HepG2 (cell line): ENCODE measurements around the gene SEZ6. TPM values are rescaled to one million over a fixed set of nuclear protein-coding genes. Genes with fewer than 3 reads are reported as not detected.

Source experiments
- AGO2 ChIP-seq: fragments of 200-400 bp; formaldehyde crosslinking; optimal IDR thresholded peaks from 2 replicates; pipeline ENCODE3; 2017; ENCODE audit warnings: mild to moderate bottlenecking, low read depth, low read length, moderate library complexity
- BRCA1 ChIP-seq: sonication (generic); formaldehyde crosslinking; IDR thresholded peaks from 2 replicates; pipeline ENCODE4 v1.4.0; 2020; ENCODE audit warnings: missing genetic modification reagents
- FOXO1 ChIP-seq: sonication (generic); formaldehyde crosslinking; IDR thresholded peaks from 2 replicates; pipeline ENCODE4 v1.4.0; 2020; ENCODE audit warnings: missing genetic modification reagents
- FOXO4 ChIP-seq: sonication (generic); formaldehyde crosslinking; conservative IDR thresholded peaks from 2 replicates; pipeline ENCODE4 v1.8.1; 2023; ENCODE audit warnings: missing genetic modification reagents
- HNRNPK ChIP-seq: fragments of 200-400 bp; formaldehyde crosslinking; IDR thresholded peaks from 2 replicates; pipeline ENCODE4 v1.6.1; 2018; ENCODE audit warnings: low read length, low read depth, moderate library complexity, mild to moderate bottlenecking; ENCODE audit not compliant: poor library complexity, severe bottlenecking
- MBD4 ChIP-seq: IDR thresholded peaks from 2 replicates; pipeline ENCODE4 v1.6.1; 2012; ENCODE audit warnings: low read length, inconsistent platforms, borderline replicate concordance
- MXD4 ChIP-seq: IDR thresholded peaks from 2 replicates; pipeline ENCODE4 v1.6.1; 2016; ENCODE audit warnings: mild to moderate bottlenecking, missing biosample characterization, missing genetic modification reagents
- MXI1 ChIP-seq: IDR thresholded peaks from 3 replicates; pipeline ENCODE4 v1.6.1; 2012; ENCODE audit warnings: low read depth, low read length, inconsistent platforms, borderline replicate concordance
- PRPF4 ChIP-seq: fragments of 200-400 bp; formaldehyde crosslinking; IDR thresholded peaks from 2 replicates; pipeline ENCODE4 v1.6.1; 2016; ENCODE audit warnings: low read length, low read depth; ENCODE audit not compliant: poor library complexity, severe bottlenecking
- SRSF4 ChIP-seq: fragments of 200-400 bp; formaldehyde crosslinking; IDR thresholded peaks from one replicate; pipeline ENCODE4 v1.6.1; 2018; ENCODE audit warnings: mild to moderate bottlenecking, low read depth, low read length, moderate library complexity; ENCODE audit not compliant: poor library complexity, severe bottlenecking
- SRSF9 ChIP-seq: fragments of 200-400 bp; formaldehyde crosslinking; IDR thresholded peaks from 2 replicates; pipeline ENCODE4 v1.6.1; 2018; ENCODE audit warnings: borderline replicate concordance, mild to moderate bottlenecking, low read depth, low read length; ENCODE audit not compliant: insufficient read depth, poor library complexity, severe bottlenecking
- ZBTB3 ChIP-seq: sonication (generic); formaldehyde crosslinking; IDR thresholded peaks from 2 replicates; pipeline ENCODE4 v1.4.0; 2020; ENCODE audit warnings: low read depth, mild to moderate bottlenecking, moderate library complexity, missing genetic modification reagents, borderline replicate concordance
- ZNF160 ChIP-seq: sonication (generic); formaldehyde crosslinking; IDR thresholded peaks from 2 replicates; pipeline ENCODE4 v1.8.0; 2022; ENCODE audit warnings: mild to moderate bottlenecking, inconsistent platforms, missing genetic modification reagents
- ZNF260 ChIP-seq: sonication (generic); formaldehyde crosslinking; IDR thresholded peaks from 2 replicates; pipeline ENCODE4 v1.4.0; 2020; ENCODE audit warnings: missing genetic modification reagents, low read depth, mild to moderate bottlenecking, borderline replicate concordance
- ZNF282 ChIP-seq: fragments of 450-650 bp; IDR thresholded peaks from 2 replicates; pipeline ENCODE4 v1.6.1; 2018; ENCODE audit not compliant: partially characterized antibody
- ZNF33B ChIP-seq: sonication (generic); formaldehyde crosslinking; IDR thresholded peaks from 2 replicates; pipeline ENCODE4 v1.5.1; 2020; ENCODE audit warnings: mild to moderate bottlenecking, missing genetic modification reagents
- ZNF772 ChIP-seq: sonication (generic); formaldehyde crosslinking; IDR thresholded peaks from 2 replicates; pipeline ENCODE4 v1.5.0; 2020; ENCODE audit warnings: mild to moderate bottlenecking, missing genetic modification reagents
- ZNF777 ChIP-seq: sonication (generic); formaldehyde crosslinking; IDR thresholded peaks from 2 replicates; pipeline ENCODE4 v1.4.0; 2020; ENCODE audit warnings: missing genetic modification reagents
- ZSCAN20 ChIP-seq: sonication (generic); formaldehyde crosslinking; IDR thresholded peaks from 2 replicates; pipeline ENCODE4 v1.4.0; 2020; ENCODE audit warnings: missing genetic modification reagents, mild to moderate bottlenecking, borderline replicate concordance
- polyA plus RNA-seq, 8 experiments: library from polyadenylated mRNA; depleted of rRNA in 3 of 8; stranded (reverse) in 7 of 8; unstranded in 1 of 8; fragments of >200 nt; fragmentation: Illumina TruSeq in 4 of 8; extraction: Trizol in 4 of 8; gene quantifications; 2 replicates each; pipeline versions ENCODE4 v1.2.1 to v1.2.3, GENCODE V29; 2011 to 2016; ENCODE audit warnings: low read depth in 4 of 8, missing spikeins in 1 of 8, mixed read lengths in 1 of 8; ENCODE audit not compliant: insufficient read depth in 1 of 8
- total RNA-seq, 5 experiments: library from RNA; depleted of rRNA; stranded (reverse); fragments of >200 nt; fragmentation: Illumina TruSeq; extraction: Trizol; gene quantifications; 2 replicates each; pipeline ENCODE4 v1.2.3, GENCODE V29; 2016; ENCODE audit warnings: low read depth in 1 of 5
- TF ChIP-seq, protein P1 (sequence below): IDR thresholded peaks from 2 replicates; pipeline ENCODE4 v1.6.1; 2016; ENCODE audit warnings: missing biosample characterization, missing genetic modification reagents, low read depth
- TF ChIP-seq, protein P2 (sequence below): sonication (generic); formaldehyde crosslinking; conservative IDR thresholded peaks from 2 replicates; pipeline ENCODE4 v1.4.0; 2020; ENCODE audit warnings: missing genetic modification reagents
- TF ChIP-seq, protein P3 (sequence below): sonication (generic); formaldehyde crosslinking; IDR thresholded peaks from 2 replicates; pipeline ENCODE4 v1.5.1; 2020; ENCODE audit warnings: mild to moderate bottlenecking, missing genetic modification reagents, moderate library complexity
- TF ChIP-seq, protein P4 (sequence below): sonication (generic); formaldehyde crosslinking; IDR thresholded peaks from 2 replicates; pipeline ENCODE4 v1.4.0; 2020; ENCODE audit warnings: mild to moderate bottlenecking, missing genetic modification reagents

SEZ6 gene
- total and polyA plus RNA-seq, 2 of the 13 experiments (the other 11 are each of a cell fraction or from before 2014, with no cell fraction given) = not detected

- TF ChIP-seq SRSF9 (no peak), ZNF282 (no peak), ZBTB3 (CRISPR knock-in tag) (no peak), HNRNPK (no peak), MXD4 (no peak), ZSCAN20 (CRISPR knock-in tag) (no peak), BRCA1 (CRISPR knock-in tag) (no peak), FOXO1 (no peak), PRPF4 (no peak), FOXO4 (CRISPR knock-in tag) (no peak), MBD4 (no peak), ZNF772 (no peak), AGO2 (no peak), ZNF260 (CRISPR knock-in tag) (no peak), ZNF33B (no peak), MXI1 (no peak), ZNF160 (CRISPR knock-in tag) (no peak), ZNF777 (CRISPR knock-in tag) (no peak), SRSF4 (no peak)
- TF ChIP-seq, protein P1, sequence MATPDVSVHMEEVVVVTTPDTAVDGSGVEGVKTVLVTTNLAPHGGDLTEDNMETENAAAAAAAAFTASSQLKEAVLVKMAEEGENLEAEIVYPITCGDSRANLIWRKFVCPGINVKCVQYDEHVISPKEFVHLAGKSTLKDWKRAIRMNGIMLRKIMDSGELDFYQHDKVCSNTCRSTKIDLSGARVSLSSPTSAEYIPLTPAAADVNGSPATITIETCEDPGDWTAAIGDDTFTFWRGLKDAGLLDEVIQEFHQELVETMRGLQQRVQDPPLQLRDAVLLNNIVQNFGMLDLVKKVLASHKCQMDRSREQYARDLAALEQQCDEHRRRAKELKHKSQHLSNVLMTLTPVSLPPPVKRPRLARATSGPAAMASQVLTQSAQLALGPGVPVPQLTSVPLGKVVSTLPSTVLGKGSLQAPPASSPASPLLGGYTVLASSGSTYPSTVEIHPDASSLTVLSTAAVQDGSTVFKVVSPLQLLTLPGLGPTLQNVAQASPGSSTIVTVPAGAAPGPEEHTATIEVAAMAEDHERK (CRISPR knock-in tag) = no peak
- TF ChIP-seq, protein P2, sequence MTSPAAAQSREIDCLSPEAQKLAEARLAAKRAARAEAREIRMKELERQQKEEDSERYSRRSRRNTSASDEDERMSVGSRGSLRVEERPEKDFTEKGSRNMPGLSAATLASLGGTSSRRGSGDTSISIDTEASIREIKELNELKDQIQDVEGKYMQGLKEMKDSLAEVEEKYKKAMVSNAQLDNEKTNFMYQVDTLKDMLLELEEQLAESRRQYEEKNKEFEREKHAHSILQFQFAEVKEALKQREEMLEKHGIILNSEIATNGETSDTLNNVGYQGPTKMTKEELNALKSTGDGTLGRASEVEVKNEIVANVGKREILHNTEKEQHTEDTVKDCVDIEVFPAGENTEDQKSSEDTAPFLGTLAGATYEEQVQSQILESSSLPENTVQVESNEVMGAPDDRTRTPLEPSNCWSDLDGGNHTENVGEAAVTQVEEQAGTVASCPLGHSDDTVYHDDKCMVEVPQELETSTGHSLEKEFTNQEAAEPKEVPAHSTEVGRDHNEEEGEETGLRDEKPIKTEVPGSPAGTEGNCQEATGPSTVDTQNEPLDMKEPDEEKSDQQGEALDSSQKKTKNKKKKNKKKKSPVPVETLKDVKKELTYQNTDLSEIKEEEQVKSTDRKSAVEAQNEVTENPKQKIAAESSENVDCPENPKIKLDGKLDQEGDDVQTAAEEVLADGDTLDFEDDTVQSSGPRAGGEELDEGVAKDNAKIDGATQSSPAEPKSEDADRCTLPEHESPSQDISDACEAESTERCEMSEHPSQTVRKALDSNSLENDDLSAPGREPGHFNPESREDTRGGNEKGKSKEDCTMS (CRISPR knock-in tag) = no peak
- TF ChIP-seq, protein P3, sequence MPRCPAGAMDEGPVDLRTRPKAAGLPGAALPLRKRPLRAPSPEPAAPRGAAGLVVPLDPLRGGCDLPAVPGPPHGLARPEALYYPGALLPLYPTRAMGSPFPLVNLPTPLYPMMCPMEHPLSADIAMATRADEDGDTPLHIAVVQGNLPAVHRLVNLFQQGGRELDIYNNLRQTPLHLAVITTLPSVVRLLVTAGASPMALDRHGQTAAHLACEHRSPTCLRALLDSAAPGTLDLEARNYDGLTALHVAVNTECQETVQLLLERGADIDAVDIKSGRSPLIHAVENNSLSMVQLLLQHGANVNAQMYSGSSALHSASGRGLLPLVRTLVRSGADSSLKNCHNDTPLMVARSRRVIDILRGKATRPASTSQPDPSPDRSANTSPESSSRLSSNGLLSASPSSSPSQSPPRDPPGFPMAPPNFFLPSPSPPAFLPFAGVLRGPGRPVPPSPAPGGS (CRISPR knock-in tag) = no peak
- TF ChIP-seq, protein P4, sequence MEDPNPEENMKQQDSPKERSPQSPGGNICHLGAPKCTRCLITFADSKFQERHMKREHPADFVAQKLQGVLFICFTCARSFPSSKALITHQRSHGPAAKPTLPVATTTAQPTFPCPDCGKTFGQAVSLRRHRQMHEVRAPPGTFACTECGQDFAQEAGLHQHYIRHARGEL (CRISPR knock-in tag) = no peak
These were observed 40.1 kb upstream of the SEZ6 start (continued) for GRCh38 chr17:29045734-29046472.
